HAP-1 (cell line): Measurements from ENCODE around the gene TBX10.
"Not testable (repeated sequence)": the region's sequence is repeated elsewhere in the genome, so short reads cannot be mapped to it uniquely, and the experiment has no call there.

ENCODE experiments used
- DNase-seq, 2 experiments: peaks; one replicate each; pipeline ENCODE4 v3.0.0-alpha.2; 2016 to 2020; ENCODE audit warnings: low spot score in 2 of 2
- H3K27me3 ChIP-seq: fragments of 250-450 bp; sonication (Bioruptor Pico); 2 replicates; pipeline ENCODE4 v1.5.1; 2020; ENCODE audit warnings: low read depth, mild to moderate bottlenecking, moderate library complexity
- H3K36me3 ChIP-seq: fragments of 250-450 bp; sonication (Bioruptor Pico); replicated peaks from 2 replicates; pipeline ENCODE4 v1.5.1; 2020; ENCODE audit warnings: mild to moderate bottlenecking
- H3K4me1 ChIP-seq: fragments of 250-450 bp; sonication (Bioruptor Pico); 2 replicates; pipeline ENCODE4 v1.5.1; 2020; ENCODE audit warnings: mild to moderate bottlenecking
- H3K4me3 ChIP-seq: fragments of 250-450 bp; sonication (Bioruptor Pico); 2 replicates; pipeline ENCODE4 v1.5.1; 2020; ENCODE audit warnings: mild to moderate bottlenecking, moderate library complexity
- H3K9me3 ChIP-seq: fragments of 250-450 bp; sonication (Bioruptor Pico); 2 replicates; pipeline ENCODE4 v1.5.1; 2020; ENCODE audit warnings: mild to moderate bottlenecking, moderate library complexity
- in situ Hi-C: fragments of 300-500 bp; cut with MboI; formaldehyde crosslinking; loops from 3 replicates; pipeline ENCODE4 v1.14.3; 2020; ENCODE audit warnings: low sequenced_read_pairs, inconsistent platforms, mixed read lengths

TBX10 gene

GRCh38 chr11:67606492-67607295, 32.9 kb downstream of the TBX10 start, which contains the start of gene NDUFV1:
NDUFV1 (plus strand) TSS chr11:67606936; CDS start chr11:67607005, 69 bp downstream.
- H3K4me3 ChIP-seq: peak within 1 kb of the TSS; percentile 99
- peaks cover 49% of the 10 kb centered on the region for H3K36me3 ChIP-seq
- peaks cover 41% of the 10 kb centered on the region for H3K4me1 ChIP-seq
- DNase-seq: peak; percentile 94 to 99
- in situ Hi-C loops: no loop called here
- H3K9me3 ChIP-seq: peaks cover 14% of the 10 kb centered on the region
- no peaks in the 10 kb centered on the region for H3K27me3 ChIP-seq

- no peak for DNase-seq
- H3K36me3 ChIP-seq: peaks cover 43% of the 10 kb centered on the region
- H3K4me3 ChIP-seq: peak overlapping the region; percentile 99
- H3K4me1 ChIP-seq: peaks cover 41% of the 10 kb centered on the region
- peaks cover 14% of the 10 kb centered on the region for H3K9me3 ChIP-seq
- no peaks in the 10 kb centered on the region for H3K27me3 ChIP-seq
- in situ Hi-C loops: no loop called here
These were observed 33.5 kb downstream of the TBX10 start for GRCh38 chr11:67606093-67606491.

- in situ Hi-C loops: no loop called here
- Histone ChIP-seq H3K27me3 (no peaks in the 10 kb centered on the region), H3K9me3 (peaks cover 14% of the 10 kb centered on the region), H3K4me3 (no peak overlapping the region), H3K36me3 (peaks cover 36% of the 10 kb centered on the region), H3K4me1 (peaks cover 41% of the 10 kb centered on the region)
- peak; percentile 32 to 75 for DNase-seq
These were observed 34.1 kb downstream of the TBX10 start for GRCh38 chr11:67605231-67606011.

GRCh38 chr11:67604815-67605214, 34.7 kb downstream of the TBX10 start:
- Histone ChIP-seq H3K4me3 (no peak overlapping the region), H3K27me3 (no peaks in the 10 kb centered on the region), H3K4me1 (peaks cover 41% of the 10 kb centered on the region), H3K9me3 (peaks cover 14% of the 10 kb centered on the region), H3K36me3 (peaks cover 30% of the 10 kb centered on the region)
- DNase-seq: no peak
- in situ Hi-C loops: no loop called here

- in situ Hi-C loops, H3K4me3 ChIP-seq, DNase-seq, H3K27me3 ChIP-seq: not testable (repeated sequence)
- H3K36me3 ChIP-seq: peaks cover 23% of the 10 kb centered on the region
- H3K9me3 ChIP-seq: peaks cover 15% of the 10 kb centered on the region
- H3K4me1 ChIP-seq: peaks cover 44% of the 10 kb centered on the region
These were observed 35.4 kb downstream of the TBX10 start for GRCh38 chr11:67604119-67604518.

- peaks cover 26% of the 10 kb centered on the region for H3K9me3 ChIP-seq
- no peaks in the 10 kb centered on the region for H3K27me3 ChIP-seq
- H3K4me3 ChIP-seq: no peak overlapping the region
- H3K4me1 ChIP-seq: peaks cover 34% of the 10 kb centered on the region
- H3K36me3 ChIP-seq: 0 out of 2 replicates have a peak, but pooled peaks cover 4% of the 10 kb centered on the region
- in situ Hi-C loops: no loop called here
- no peak for DNase-seq
These were observed 38.5 kb downstream of the TBX10 start for GRCh38 chr11:67601098-67601497.

GRCh38 chr11:67600324-67601029, 39.1 kb downstream of the TBX10 start:
- DNase-seq: no peak
- Histone ChIP-seq H3K27me3 (no peaks in the 10 kb centered on the region), H3K4me3 (no peak overlapping the region), H3K4me1 (peaks cover 27% of the 10 kb centered on the region), H3K36me3 (0 out of 2 replicates have a peak, but pooled peaks cover 4% of the 10 kb centered on the region), H3K9me3 (peaks cover 27% of the 10 kb centered on the region)
- in situ Hi-C loops: no loop called here

- in situ Hi-C loops: no loop called here
- H3K9me3 ChIP-seq: peaks cover 27% of the 10 kb centered on the region
- DNase-seq: no peak
- no peak overlapping the region for H3K4me3 ChIP-seq
- H3K27me3 ChIP-seq: no peaks in the 10 kb centered on the region
- peaks cover 14% of the 10 kb centered on the region for H3K4me1 ChIP-seq
- H3K36me3 ChIP-seq: 0 out of 2 replicates have a peak, but pooled peaks cover 4% of the 10 kb centered on the region
These were observed 40.4 kb downstream of the TBX10 start for GRCh38 chr11:67599149-67599548.

- DNase-seq, H3K4me3 ChIP-seq, in situ Hi-C loops, H3K36me3 ChIP-seq, H3K27me3 ChIP-seq, H3K4me1 ChIP-seq: not testable (repeated sequence)
- peaks cover 24% of the 10 kb centered on the region for H3K9me3 ChIP-seq
These were observed 41.6 kb downstream of the TBX10 start for GRCh38 chr11:67597963-67598362.

GRCh38 chr11:67597458-67597857, 42.1 kb downstream of the TBX10 start:
- H3K4me1 ChIP-seq, H3K36me3 ChIP-seq, H3K4me3 ChIP-seq, in situ Hi-C loops, DNase-seq, H3K27me3 ChIP-seq: not testable (repeated sequence)
- H3K9me3 ChIP-seq: peaks cover 19% of the 10 kb centered on the region

- H3K4me3 ChIP-seq: no peak overlapping the region
- in situ Hi-C loops: no loop called here
- H3K36me3 ChIP-seq: no peaks in the 10 kb centered on the region
- H3K27me3 ChIP-seq: no peaks in the 10 kb centered on the region
- H3K4me1 ChIP-seq: peaks cover 3% of the 10 kb centered on the region
- peaks cover 15% of the 10 kb centered on the region for H3K9me3 ChIP-seq
- no peak for DNase-seq
These were observed 42.7 kb downstream of the TBX10 start for GRCh38 chr11:67596753-67597300.

GRCh38 chr11:67594480-67594879, 45.1 kb downstream of the TBX10 start:
- Histone ChIP-seq H3K4me3 (no peak overlapping the region), H3K27me3 (no peaks in the 10 kb centered on the region), H3K36me3 (no peaks in the 10 kb centered on the region), H3K4me1 (no peaks in the 10 kb centered on the region), H3K9me3 (peaks cover 15% of the 10 kb centered on the region)
- no peak for DNase-seq
- in situ Hi-C loops: no loop called here

- Histone ChIP-seq H3K9me3 (peaks cover 9% of the 10 kb centered on the region; the same call in 1 of the 2 replicates), H3K4me1 (no peaks in the 10 kb centered on the region), H3K4me3 (no peak overlapping the region), H3K27me3 (no peaks in the 10 kb centered on the region), H3K36me3 (peaks cover 7% of the 10 kb centered on the region)
- DNase-seq: no peak
- in situ Hi-C loops: no loop called here
These were observed 46.0 kb downstream of the TBX10 start for GRCh38 chr11:67593565-67593905.
